Stimulated activated CD4-positive, alpha-beta T cell treated with anti-CD3 and anti-CD28 coated beads, Interleukin-1b, Interleukin-23, amount 100 ng/mL, for 1 hour (primary cell): ENCODE measurements around the gene CCN5.
"Not testable (repeated sequence)": the region's sequence is repeated elsewhere in the genome, so short reads cannot be mapped to it uniquely, and the experiment has no call there.

ENCODE experiments used
- DNase-seq, 2 donors: peaks; one replicate each; pipeline ENCODE4 v3.0.0-alpha.2; 2020; ENCODE audit warnings: low read depth in 2 of 2

CCN5 gene

DNA sequence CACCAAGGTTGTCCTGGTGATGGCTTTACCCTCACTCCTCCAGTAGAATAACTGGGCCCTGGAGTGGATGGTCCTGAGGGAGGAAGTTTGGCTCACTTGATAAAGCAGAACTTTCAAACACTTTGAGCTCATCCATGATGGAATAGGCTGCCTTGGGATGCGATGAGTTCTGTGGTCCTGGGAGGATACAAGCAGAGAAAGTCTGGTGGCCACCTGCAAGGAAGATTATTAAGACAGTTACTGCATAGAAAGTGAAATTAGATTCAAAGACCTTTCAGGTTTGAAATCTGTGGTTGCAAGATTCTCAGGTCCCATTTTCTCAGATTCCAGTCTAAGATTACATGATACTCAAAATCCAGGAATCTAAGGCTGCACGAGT is 19.9 kb upstream of the CCN5 start:
- no peak for DNase-seq

DNA sequence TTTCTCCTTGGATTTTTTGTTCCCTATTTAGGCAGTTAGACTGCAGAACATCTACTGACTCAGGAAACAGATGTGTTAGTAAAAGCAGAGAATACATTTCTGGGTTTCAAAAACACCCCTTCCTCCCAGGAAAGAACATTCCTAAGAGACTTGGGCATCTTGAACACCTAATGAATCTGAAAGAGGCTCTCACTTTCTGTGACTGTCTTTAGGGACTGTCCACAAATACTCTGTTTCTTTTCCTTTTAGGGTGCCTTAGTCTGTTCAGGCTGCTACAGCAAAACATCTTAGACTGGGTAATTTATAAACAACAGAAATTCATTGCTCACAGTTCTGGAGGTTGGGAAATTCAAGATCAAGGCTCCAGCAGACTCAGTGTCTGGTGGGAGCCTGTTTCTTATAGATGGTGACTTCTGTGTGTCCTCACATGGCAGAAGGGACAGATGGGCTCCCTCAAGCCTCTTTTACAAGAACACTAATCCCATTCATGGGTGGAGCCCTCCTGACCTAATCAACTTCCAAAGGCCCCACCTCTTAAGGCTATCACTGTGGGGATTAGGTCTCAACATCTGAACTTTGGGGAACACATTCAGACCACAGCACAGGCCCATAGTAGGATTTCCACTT is 19.4 kb upstream of the CCN5 start:
- DNase-seq = no peak

DNA sequence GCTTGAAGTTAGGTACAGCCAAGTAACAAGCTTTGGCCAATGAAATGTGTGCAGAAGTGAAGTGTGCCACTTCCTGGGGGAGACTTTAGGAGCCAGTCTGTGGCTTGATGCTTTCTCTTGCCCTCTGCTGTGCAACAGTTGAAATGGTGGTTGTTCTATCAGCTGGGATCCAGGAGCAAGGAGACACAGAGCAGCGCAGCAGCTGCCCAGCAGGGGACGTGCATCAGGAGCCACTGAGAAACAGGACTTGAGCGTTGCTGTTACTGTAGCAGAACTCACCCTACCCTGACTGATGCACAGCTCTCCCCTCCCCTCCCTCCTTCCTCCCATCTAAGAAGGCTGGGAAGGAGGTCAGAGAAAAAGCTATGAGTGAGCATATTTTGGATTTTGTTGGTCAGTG is 18.9 kb upstream of the CCN5 start:
- DNase-seq = no peak

DNA sequence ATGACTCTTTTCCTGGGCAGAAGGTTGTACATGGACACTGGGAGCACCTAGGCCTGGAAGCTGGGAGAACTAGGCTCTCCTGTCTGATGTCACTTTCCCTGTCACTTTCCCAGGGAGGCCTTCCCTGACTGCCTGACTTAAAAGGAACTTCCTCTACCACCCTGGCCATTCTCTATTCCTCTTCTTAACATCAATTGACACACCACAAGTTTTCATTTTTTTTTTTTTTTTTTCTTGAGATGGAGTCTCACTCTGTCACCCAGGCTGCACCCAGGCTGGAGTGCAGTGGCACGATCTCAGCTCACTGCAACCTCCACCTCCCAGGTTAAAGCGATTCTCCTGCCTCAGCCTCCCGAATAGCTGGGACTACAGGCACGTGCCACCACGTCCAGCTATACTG is 18.1 kb upstream of the CCN5 start:
- DNase-seq = not testable (repeated sequence)

DNA sequence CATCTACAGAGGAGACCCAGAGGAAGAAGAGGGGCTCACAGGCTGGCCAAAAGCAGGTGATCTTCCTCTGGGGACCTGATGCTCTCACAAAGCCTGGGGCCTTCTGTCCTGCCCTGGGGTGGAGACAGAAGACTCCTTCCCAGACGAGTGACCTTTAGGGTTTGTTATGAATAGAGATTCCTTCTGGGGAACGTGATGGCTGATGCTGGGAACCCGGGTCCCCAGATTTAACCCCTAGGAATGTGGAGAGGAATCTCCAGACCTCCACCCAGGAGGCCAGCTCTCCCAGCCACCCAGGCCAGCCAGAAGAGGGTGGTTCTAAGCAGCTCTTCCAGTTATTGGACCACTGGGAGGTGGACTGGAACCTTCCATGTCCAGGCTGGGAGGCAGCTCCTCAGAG is 16.8 kb upstream of the CCN5 start:
- no peak for DNase-seq

DNA sequence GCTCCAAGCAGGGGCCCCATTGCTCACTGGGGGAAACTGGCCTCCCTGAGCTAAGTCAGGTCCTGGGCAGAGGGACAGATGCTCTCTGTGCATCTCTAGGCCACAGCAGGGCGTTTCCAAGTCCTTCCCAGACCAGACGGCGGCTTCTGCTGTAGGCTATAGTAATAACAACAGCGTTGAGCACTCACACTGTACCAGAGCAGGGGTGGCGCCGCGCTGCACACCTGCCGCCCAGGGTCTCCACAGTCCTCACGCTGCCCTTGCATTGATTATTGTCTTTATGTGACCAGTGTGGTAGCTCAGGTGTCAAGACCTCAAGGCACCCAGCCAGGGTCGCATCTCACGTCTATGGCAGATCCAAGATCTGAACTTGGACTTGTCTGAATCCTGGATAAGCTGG is 14.9 kb upstream of the CCN5 start:
- no peak for DNase-seq

DNA sequence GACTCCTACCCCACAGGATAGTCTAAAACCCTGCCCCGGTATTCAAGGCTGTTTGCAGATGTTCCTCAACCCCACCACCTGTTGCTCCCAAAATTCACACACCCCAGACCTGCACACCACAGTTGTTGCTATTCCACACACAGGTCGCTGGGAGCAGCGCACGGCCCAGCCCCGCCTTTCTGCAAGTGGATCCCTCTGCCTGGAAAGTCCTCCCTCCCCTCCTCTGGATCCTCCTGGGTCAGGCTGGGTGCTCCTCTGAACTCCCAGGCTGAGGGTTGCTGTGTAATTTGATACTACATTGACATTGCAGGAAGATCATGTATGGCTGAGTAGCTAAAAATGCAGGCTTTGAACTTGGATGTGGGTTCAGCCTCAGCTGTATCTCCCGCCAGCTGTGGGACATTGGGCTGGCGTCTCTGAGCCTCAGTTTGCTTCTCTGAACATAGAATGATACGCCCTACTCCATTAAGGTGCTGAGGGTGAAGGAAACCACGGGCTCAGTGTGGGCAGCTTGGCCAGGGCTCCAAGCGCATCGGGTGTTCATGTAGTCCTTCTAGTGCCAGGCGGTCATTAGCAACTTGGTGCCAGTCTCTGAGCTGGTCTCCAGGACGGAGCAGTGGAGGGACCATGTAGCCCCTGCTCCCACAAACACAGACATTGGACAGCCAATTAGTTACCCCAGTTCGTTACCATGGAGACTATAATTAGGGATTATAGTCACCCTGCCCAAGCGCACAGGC is 13.9 kb upstream of the CCN5 start:
- DNase-seq = no peak

DNA sequence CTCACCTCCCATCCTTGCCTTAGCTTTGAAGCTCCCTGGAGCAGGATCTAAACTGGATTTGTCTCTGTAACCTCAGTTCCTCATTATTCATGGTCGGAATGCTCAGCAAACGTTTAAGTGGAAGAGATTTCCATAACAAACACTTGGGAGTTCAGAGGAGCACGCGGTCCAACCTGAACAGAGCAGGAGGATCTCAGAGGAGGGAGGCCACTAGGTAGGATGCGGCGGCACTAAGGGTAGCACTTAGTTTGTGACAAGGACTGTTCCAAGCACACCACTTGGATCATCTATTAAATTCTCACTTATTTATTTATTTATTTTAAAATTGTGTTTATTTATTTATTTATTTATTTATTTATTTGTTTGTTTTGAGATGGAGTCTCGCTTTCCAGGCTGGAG is 13.3 kb upstream of the CCN5 start:
- DNase-seq = no peak

DNA sequence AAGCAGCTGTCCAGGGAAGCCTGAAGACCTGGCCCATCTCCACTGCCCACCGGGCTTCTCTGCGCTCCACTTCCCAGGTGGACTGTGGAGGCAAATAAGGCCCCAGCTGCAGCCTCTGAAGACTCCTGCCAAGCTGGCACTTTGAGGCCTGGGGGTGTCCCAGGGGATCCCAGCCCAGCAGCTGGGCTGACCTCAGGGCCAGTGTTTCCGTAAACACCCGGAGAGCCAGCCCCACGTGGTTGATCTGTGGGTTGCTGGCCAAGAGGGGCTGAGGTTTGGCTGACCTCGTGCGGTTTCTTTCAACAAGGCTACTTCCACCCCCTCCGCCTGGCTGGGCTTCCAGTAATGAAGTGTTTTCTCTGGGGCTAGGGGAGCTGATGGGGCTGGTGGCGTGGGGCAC is 12.4 kb upstream of the CCN5 start:
- DNase-seq = no peak

DNA sequence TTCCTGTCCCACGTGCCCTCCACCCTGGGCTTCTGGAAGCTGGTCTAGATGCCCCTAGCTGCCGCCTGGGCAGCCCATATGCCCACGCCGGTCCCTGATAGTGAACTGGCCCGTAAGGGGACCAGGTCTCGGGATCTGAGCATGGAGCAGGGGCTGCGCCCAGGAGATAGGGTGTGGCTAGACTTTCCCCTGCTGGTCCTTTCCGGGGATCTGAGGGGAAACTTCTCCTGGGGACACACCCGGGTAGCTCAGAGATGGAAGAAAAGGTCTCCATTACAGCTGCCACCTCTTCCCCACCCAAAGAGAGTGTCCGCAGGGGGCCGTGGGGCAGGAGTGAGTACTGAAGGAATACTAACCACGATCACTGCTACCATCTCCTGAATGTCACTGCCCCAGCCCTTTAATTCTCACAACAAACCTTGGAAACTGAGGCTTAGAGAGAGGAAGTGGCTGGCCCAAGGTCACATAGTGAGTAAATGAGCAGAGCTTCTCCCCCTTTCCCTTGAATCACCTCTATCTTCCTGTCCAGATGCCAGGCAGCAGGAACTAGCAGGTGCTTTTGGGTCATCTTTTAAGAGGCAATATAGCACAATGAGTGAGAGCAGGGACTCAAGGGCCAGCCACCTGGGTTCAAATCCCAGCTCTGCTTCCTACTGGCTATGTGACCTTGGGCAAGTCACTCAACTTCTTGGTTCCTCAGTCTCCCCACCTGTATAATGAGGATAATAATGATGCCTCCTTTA is 11.8 kb upstream of the CCN5 start:
- no peak for DNase-seq

DNA sequence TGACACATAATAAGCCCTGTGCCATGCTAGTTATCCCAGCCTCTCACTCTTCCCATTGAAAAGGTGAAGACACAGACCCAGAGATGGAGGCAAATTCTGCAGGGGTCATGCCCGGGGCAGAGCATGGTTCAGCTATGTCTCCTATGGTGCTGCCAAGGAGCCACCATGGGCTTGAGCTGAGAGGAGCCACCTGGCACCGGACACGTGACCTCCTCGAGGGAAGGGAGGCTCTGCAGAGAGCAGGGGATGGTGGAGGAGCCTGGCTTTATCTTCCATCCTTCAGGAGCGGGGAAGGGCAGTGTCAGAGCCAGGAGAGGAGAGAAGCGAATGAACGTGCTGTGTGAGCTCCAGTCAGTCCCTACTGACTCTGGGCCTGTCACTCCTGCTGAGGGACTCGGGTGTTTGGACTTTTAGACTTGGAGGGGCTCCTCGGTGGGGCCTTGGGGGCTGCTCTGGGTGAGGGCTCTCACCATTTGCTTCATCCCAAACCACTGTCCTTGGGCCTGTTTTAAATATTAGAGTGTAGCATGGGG is 11.1 kb upstream of the CCN5 start:
- no peak for DNase-seq

DNA sequence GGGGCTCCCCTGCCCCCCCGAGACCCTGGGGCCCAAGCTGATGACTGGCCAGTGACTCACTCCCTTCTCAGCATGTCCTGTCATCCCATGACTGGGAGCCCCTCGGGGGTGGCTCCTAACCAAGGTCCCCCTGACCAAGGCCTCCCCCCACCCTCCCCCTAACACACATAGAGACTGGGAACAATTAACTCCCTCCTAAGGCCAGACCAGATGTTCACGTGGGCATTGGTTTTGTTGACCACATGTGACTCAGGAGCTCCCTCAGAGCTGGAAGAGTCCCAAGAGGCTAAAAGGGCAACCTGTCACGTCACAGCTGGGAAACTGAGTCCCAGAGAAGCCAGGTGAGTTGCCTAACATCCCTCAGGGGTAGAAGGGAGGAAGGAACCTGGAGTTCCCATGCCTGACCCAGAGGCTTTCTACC is 10.6 kb upstream of the CCN5 start:
- DNase-seq = no peak

DNA sequence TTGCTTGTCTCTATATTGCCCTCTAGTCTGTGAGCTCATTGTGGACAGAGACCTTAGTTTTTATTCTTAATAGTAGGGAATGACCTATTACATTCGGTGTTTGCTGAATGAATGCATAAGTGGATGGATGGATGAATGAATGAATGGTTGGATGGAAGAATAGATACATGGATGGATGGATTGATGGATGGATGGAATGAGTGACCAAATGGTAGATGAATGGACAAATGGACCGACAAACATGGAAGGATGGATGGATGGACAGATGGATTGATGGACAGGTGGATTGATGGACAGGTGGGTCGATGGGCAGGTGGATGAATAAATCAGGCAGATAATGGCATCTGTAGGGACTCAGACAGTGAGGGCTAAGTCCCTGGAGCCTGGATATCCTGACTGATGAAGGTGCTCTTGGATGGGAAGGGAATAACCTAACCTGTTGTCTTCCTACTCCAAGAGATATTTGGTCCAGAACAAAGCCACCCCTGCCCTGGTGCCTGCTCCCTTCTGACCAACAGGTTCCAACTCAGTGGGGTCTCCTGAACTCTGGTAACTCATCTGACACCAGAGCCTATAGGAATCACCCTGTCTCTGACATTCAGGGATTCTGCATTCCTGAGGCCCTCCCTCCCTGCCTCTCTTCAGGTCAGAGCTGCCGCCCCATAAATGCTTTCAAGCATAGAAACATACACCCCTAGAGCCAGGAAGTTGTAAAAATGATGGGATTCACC is 9.6 kb upstream of the CCN5 start:
- no peak for DNase-seq

DNA sequence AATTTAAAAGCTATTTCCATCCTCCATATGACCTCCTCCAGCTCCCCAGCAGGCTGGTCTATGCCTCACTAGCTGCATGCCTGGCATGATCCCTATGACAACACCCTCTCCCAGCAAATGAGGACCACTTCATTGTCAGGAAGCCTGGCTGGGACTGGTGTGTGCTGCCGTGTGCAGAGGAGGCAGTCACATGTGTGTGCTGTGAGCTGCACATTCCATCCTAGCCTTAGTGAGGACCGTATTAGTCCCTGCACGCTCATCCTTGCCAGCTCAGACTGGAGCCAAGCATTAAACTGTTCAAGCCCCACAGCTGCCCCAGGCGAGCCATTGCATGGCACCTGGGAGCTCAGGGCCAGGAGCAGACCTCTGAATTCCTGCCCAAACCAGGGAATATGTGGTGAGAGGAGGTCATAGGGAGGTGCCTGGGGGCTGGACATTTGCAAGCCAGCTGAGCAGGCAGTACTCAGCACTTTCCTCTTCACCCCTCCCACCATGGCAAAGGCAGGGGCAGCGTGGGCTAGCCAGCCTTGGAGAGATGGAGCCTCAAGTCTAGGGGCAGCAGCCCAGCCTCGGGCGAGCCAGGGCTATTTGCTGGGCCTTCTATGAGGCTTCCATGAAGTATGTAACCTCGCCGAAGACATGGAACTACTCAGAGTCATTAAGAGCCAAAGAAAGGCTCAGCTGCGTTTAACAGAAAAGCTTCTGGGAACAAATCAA is 8.7 kb upstream of the CCN5 start:
- DNase-seq = no peak

DNA sequence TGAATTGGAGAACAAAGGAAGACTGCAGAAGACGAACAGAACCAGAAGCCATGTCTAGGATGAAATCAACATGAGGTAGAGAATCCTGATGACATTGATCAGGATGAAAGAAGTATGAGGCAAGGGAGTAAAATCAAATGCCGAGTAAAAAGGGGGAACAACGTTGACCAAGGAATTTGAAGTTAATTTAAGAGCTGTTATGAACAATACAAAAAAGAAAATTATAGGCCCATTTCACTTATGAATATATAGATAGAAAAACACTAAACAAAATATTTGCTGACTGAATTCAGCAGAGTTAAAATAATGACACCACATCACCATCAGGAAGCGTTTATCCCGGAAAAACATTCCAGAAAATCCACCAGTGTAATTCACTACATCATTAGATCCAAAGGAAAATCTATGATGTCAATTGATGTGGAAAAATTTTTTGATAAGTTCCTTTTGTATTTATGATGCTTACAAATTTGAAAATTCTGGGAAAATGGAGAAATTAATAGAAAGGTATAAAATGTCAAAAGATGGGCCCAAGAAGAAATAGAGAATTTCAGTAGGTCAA is 8.1 kb upstream of the CCN5 start:
- no peak for DNase-seq

DNA sequence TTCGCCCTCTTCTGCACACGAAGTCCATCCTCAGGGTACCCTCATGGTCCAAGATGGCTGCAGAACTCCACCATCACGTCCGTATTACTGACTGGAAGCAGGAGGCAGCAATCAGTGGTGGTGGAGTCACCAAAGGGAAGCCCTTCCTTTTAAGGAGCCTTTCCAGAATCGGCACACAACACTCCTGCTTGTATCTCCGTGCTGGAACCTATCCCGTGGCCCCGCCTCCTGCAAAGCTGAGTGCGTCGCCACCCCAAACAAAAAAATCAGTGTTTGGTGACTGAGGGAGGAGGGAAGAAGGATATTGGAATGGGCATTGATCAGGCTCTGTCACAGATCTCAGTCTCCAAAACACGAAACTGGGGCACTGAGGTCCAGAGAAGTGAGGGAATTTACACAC is 5.8 kb upstream of the CCN5 start:
- DNase-seq = no peak

DNA sequence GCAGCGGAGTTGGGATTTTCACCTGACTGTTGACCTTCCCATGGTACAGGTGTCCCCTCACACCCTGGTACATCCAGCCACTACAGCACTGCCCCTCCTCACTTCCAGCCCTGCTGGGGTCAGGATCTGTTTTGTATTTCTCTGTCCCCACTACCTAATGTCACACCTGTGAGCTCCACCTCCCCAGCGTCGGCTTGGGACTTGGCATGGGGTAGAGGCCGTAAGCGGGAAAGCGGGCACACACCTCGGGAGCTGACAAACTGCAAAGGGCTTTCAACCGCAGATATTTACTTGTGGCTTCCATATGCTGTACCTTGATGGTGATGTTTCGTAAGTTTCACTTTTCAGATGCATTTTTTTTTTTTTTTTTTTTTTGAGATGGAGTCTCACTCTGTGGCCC is 5.4 kb upstream of the CCN5 start:
- no peak for DNase-seq

DNA sequence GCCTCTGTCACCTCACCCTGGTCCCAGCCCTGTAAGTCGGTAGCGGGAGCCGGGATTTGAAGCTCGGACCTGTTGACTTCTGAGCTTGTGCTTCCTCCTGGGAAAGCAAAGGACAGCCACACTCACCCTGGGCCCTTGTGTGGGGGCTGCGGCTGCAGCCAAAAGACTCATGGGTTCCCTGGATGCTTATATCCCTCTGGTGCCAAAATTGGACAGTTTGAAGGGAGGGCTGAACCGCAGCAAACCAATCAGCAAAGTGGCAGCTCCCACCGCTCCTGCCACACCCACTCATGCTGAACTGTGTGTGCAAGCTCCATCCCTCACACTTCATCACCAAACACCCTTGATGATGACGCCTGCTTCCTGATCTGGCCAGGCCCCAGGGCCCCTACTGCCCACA is 3.9 kb upstream of the CCN5 start:
- DNase-seq = no peak

DNA sequence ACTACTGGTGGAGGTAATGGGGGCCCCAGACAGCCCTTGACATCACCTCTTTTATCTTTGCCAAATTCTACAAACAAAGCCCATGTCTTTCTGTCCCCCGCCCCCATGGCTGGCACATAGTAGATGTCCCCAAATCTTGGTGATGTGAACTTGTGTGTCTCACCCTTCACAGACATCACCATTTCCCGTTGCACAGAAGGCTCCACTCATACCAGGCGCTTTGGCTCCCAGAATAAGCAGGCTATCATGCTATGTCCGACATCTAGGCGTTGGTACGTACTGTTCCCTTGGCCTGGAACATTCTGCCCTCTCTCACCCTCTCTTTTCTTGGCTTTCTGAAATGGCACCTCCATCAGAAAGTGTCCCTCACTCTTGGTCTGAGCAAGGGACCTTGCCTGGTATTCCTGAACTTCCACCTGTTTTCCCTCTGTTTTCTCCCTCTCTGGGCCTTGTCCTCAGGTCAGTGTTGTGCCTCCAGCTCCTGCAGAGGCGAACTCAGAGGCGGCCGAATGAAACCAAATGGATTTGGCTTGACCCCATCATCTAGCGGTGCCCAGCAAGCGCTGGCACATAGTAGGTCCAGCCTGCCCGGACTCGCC is 968 bp upstream of the CCN5 start:
- DNase-seq = no peak

DNA sequence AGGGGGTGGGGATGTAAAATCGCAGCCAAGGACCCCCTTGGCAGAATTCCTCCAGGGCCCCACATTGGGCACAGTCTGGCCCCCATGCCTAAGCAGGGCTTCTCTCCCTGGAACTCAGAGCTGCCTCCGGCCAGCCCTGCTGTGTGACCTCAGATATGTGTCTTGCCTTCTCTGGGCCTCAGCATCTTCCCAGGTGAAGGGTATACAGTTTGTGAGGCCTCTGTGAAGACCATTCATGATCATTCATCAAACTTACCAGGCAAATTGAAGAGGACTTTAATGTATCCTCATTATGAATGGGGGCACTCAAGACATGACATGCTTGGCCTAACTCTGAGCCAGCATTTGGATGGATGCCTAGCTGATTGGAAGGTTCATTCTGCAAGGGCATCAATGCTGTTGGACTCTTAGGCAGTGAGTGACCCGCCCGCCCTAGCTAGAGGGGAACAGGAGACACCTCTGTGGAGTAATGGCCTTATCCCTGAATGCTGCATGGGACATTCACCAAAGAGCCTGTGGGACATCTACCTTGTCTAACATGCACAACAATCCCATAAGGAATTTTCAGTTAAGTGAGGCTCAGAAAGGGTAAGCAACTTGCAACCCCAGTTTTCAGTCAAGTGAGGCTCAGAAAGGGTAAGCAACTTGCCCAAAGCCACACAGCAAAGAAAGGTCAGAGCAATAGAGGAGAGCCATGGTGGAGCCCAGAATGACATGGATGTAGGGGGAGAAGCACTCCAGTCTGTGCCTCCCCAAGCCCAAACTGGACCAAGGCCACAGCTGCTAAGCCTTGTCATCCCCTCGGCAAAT is 535 bp downstream of the CCN5 start:
- no peak for DNase-seq
